ENCODE measurements around the gene SPOCK3.

DNA sequence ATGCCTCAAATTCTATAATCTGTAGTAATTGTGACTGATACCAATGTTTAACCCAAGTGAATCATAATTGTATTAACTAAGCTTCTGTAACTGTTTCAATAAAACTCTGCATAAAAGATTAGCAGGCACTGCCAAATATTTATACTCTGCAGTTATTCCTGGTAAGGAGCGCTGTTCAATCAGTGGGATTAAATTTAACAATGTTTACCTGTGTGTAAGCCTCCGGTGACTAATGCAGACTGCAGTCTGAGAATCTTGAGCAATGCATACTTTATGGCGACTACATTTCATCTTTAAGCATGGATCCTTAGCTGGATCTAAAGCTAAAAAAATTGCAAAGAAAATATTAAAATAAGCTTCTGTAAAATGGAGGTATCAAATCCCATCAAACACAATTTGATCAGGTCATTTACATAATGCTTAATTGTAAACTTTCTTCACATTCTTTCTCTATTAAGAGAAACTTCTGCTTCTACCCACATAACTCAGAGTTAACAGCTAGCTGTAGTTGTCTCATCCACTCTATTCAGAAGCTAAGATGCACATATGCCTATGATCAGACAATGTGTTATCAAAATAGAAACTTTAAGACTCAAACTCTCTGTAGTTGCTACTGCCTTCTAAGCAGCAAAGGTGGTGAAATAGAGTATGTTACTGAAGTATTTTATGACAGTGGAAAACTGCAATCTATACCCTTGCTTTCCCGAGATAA lies 234.0 kb downstream of the SPOCK3 start:
- TF ChIP-seq, protein P1, sequence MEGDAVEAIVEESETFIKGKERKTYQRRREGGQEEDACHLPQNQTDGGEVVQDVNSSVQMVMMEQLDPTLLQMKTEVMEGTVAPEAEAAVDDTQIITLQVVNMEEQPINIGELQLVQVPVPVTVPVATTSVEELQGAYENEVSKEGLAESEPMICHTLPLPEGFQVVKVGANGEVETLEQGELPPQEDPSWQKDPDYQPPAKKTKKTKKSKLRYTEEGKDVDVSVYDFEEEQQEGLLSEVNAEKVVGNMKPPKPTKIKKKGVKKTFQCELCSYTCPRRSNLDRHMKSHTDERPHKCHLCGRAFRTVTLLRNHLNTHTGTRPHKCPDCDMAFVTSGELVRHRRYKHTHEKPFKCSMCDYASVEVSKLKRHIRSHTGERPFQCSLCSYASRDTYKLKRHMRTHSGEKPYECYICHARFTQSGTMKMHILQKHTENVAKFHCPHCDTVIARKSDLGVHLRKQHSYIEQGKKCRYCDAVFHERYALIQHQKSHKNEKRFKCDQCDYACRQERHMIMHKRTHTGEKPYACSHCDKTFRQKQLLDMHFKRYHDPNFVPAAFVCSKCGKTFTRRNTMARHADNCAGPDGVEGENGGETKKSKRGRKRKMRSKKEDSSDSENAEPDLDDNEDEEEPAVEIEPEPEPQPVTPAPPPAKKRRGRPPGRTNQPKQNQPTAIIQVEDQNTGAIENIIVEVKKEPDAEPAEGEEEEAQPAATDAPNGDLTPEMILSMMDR (IDR thresholded peaks at IDR 0.05; ENCODE audit: low read depth, low read length, missing input control) = no peak
- TF ChIP-seq RAD21 (IDR thresholded peaks at IDR 0.05) (no peak), FOXA1 (IDR thresholded peaks at IDR 0.05) (no peak), SP1 (IDR thresholded peaks at IDR 0.05) (no peak), JUND (IDR thresholded peaks at IDR 0.05) (no peak), REST (IDR thresholded peaks at IDR 0.05) (no peak), HNF4A (conservative IDR thresholded peaks at IDR 0.05) (no peak), MAX (IDR thresholded peaks at IDR 0.05) (no peak)
- TF ChIP-seq, protein P2, sequence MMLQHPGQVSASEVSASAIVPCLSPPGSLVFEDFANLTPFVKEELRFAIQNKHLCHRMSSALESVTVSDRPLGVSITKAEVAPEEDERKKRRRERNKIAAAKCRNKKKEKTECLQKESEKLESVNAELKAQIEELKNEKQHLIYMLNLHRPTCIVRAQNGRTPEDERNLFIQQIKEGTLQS (IDR thresholded peaks at IDR 0.05) = no peak

Measured in liver (tissue), 3 donors.